KG1 (cell line): Measurements from ENCODE around the gene SLC17A4.

Experiments
- DNase-seq: peaks from one replicate; lab custom pipeline; 2025; lab: John Stamatoyannopoulos, UW

The SLC17A4 gene

DNA sequence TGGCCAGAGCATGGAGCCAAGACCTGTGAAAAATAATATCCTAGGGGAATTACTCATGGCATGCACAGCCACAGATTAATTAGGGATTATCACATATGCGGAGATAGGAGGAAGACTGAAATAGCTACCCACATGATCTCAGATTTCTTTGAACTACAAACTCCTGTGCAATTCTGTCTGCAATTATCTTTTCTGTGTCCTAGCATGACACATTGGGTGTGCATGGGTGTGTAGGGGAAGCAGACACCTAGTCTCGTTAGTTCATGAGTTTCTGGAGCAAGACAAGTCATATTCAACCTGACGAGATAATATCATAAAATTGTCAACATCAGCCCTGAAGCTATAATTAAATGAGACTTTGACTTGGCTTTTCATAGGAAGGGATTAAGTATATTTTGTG is 3.6 kb upstream of the SLC17A4 start:
- no peak for DNase-seq

DNA sequence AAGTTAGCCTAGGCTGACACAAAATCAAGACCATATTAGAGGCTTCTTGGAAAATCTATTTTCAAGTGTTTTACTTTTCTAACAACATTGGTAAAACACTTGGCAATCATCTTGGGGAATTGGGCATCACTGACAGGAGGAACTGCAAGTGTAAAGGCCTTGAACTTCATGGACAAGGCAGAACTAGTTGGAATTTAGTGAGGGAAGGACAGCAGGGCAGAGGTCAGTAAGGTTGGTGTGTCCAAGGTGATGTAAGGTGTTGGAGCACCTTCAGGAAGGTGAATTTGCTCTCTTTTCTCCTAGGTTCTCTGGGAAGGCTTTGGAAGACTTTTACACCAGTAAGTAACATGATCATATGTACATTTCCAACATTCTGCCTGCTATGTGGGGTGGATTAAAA is 1.5 kb upstream of the SLC17A4 start:
- DNase-seq = no peak

DNA sequence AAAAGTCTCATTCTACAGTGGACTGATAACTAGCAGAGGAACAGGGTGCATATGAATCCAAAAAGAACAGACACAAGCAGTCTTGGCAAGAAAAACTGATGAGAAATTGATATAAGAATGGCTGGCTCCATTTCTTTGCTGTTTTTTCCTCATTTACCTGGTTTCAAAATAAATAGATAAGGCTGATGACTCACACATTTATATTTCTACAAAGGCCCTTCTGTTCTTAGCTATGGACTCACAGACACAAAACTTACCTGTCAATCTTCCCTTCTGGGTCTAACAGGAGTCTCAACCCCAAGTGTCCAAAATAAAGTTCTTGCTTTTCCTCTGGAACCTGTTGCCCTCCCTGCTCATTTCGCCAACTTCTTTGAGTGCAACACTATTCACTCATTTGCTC is 941 bp downstream of the SLC17A4 start:
- DNase-seq = no peak

DNA sequence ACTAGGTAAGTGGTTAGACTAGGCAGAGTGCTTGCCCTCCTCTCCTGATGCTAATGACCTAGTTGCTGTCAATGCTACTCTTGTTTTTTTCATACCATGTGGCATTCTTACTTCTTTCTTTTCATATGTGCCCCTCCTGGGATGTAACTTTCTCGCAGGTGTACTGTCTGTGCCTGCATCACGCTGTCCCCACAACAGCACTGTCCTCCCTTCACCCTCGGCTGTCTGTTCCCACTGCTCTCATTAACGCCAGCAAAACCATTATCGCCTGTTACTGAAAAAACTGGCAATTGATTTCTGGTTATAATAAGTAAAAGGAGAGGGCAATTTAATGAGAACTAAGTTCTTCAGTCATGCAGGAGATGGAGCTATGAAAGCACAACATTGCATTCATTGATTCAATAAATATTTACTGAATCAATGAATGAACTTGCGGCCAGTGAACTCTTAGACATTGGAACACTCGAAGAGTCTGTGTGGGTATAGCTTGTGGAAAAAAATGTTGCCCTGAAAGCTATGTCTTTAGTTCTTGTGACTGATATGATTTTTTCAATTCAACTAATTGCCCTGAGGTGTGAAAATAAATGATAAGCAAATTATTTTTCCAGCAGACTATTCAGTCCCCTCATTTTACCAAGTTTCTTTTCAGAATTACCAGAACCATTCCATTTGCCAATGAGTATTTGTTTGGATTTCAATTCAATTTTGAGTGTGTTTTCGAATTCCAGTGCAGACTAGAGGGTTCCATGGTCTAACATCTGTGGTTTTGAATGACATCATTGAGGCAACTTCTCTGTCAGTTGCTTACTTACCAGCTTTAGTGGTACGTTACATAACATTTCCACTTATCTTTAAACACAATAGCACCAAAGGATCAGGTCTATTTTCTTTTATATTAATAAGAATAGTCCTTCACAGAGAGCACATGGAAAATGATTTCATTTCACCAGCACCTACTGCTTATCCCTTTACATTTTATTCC is 2.1 kb downstream of the SLC17A4 start:
- DNase-seq = no peak

DNA sequence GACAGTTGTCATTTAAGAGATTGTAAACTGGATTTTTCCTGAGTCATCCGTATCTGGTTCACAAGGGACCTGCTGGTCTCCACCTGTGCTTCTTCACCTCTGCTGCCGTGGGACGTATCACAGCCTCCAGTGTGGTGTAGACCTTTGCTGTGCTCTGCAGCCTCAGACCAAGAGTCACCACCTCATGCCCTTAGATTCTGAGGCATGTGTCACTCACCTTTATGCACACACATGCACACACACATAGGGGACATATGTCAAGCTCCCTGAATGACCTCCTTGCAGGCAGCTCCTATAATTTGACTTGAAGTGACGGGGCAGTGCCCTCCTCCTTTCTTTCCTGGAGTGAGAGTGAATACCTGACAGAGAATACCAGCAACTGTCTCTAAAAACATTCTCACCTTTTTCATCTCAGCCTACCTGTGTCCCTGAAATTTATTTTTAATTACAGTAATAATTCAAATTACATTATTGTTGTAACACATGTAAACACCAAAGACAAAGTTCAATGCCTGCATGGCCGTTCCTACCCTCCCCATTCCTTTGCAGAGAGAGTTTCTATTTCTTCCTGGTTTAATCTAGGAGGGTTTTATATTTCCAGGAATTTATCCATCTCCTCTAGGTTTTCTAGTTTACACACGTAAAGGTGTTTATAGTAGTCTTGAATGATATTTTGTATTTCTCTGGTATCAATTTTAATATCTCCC is 3.5 kb downstream of the SLC17A4 start:
- no peak for DNase-seq

DNA sequence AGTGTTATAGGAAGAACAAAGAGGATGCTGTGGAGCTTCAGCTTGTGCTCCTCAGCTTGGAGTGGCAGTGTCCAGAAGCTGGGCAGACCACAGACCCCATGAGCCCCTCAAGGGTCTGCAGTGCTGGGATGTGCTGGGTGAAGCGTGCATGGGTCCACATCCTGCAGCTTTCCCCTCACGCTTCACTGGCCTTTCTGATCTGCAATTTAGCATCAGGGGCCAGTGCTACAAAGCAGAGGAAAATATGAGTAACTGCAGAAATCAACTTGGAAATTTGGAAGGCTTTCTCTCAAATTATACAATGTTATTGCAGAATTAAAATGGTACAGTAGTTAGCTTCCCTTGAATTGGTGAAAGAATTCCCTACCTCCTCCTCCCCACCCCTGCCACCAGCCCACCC is 10.1 kb downstream of the SLC17A4 start:
- DNase-seq = no peak

DNA sequence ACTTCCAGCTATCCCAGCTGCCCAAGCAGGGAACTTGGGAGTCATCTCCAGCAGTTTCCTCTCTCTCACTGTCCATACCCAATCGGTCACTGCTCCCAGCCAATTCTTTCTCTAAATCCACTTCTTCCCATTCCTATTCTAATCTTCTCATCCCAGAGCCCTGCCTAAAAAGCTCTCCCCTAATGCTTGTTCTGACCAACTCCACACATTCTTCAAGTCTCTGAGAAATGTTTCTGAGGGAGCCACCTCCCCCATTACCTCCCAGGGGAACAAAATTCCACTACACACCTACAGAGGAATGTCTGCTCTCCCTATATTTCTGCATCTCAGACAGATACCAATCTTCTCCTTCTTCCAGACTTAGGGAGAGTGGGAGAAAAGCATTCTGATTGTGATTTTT is 14.0 kb downstream of the SLC17A4 start:
- DNase-seq = no peak

DNA sequence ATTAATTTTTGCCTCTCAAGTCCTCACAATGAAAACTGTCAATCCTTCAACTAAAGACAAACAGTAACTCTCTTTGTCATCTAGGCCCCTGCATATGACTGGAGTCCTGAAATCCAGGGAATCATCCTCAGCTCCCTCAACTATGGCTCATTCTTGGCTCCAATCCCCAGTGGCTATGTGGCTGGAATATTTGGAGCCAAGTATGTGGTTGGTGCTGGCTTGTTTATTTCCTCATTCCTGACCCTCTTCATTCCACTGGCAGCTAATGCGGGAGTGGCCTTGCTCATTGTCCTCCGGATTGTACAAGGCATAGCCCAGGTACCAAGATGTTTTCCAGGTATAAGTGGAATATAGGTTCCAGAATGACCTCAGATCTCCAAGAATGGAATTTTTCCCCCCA is 15.4 kb downstream of the SLC17A4 start:
- no peak for DNase-seq

DNA sequence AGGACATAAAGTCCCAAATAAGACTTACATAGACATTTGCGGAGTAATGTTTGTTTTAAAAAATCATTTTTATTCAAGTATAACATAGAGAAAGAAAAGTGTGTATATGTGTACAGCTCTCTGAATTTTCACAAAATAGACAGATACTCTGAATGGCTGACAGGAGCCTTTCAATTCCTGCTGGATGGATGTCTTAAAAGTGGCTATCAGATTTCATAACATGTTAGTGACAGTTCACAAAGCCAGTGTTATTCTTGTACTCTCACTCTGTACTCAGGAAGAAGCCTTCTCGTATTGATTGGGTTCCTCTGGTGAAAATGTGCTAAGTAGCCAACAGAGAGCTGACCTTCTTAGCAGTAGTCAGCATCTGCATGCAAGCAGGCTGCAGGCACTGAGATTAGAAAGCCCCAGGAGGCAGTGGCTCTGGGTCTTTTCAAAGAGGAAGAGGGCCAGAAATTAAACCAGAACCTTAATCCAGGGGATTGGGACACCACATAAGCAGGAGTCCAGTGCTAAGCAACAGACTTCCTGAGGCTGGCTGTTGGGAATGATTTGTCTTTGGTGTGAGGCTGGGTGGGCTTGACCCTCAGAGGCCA is 19.7 kb downstream of the SLC17A4 start:
- no peak for DNase-seq

DNA sequence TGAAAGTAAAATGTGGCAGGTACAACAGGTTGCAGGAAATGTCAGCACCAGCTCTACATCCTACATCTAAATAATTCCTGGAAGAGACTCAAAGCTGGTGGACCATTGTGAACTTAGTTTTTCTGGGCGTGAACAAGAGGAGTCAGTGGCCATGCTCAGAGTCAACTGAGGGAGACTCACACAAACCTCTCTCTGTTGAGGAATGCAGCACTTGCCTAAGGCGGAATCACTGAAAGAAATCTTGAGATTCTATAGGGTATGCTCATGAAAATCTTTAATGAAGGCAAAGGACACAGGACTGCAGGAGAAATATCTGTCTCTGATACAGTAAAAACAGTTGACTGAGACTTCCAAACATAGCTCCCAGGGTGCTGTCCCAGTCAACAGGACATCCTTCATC is 22.5 kb downstream of the SLC17A4 start:
- DNase-seq = no peak

DNA sequence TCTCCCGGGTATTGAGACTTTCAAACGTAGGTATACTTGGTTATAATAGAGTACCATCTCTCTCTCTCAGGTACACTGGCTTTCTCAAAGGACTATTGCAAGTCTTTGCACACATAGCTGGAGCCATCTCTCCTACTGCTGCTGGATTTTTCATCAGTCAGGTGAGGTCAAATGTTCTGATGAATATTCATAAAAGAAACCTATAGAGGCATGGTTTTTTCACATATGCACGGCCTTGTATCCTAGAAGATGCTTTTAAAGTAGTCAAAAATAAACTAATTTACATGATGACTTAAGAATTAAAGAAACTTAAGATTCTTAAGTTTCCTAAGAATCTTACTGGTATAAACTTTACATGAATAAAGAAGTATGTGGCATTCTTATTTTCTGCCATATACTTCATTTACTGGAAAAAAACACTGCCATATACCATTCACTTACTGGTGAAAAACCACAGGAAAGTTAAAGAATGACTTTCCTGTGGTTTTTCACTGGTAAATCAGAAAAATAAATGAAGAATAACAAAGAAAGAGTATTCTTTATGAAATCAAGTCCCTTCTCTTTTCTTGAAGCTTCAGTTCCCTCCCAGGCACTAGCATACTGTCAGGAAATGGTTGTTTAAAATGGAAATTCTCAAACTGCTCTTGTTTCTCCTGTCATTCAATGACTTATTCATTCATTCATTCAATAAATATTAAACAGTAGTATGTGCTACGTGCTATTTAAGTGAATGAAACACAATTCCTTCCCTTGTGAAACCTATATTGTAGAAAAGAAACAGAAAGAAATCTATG is 23.5 kb downstream of the SLC17A4 start:
- DNase-seq = no peak

DNA sequence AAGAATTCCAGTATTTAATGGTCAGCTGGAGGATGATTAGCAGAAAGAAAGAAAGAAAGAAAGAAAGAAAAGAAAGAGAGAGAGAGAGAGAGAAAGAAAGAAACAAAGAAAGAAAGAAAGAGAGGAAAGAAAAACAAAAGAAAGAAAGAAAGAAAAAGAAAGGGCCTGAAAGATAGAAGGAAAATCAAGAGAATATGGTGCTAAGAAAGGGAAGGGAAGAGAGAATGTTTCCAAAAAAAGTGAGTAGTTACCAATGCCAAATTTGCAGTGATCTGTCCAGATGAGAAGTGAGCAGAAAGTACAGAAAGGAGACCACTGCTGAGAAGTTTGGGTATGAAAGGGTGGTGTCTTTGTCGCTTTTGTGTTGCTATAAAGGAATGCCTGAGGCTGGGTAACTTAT is 26.6 kb downstream of the SLC17A4 start:
- no peak for DNase-seq

DNA sequence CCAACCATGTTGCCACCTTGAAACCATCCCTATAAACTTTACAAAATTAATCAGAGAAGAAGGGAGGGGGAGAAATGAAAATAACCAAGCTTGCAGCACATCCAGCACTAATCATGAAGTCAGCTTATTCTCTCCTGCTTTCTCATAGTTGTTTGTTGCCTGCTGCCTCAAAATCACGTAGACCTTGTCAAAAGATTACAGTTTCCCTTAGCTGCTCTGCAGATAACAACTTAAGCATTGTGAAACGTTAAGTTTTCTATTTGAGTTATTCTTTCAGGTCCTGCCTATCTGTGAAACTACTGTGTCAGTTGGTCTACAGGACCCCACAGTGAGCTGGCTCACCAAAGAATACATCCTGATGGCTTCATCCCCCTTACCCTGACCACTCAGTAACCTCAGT is 32.9 kb downstream of the SLC17A4 start:
- DNase-seq = no peak

DNA sequence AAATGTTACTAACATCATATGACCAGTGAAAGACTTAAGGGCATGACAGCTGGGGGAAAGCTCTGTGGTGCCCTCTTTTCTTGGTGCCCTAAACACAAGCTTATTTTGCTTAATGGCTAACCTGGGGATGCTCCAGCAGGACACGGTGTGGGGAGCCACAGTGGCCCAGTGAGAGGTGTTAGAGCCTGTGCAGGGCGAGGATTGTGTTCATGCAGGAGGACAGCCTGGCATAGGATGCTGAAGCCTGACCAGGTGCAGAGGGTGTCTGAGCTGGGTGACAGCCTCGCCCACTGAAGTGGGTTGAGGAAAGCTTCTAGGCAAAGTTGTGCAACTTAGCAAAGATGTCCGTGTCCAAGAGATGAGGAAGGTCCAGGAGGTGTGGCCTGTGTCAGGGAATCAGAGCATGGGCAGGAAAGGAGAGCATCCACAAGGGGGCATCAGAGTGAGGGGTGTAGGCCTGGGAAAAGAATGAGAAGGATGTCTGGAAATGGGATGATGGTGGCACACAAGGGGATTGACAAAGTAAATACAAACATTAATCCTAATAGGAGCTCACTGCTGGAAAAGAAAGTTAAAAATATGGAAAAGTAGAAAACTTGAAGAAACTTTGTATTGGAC is 33.9 kb downstream of the SLC17A4 start:
- DNase-seq = no peak

DNA sequence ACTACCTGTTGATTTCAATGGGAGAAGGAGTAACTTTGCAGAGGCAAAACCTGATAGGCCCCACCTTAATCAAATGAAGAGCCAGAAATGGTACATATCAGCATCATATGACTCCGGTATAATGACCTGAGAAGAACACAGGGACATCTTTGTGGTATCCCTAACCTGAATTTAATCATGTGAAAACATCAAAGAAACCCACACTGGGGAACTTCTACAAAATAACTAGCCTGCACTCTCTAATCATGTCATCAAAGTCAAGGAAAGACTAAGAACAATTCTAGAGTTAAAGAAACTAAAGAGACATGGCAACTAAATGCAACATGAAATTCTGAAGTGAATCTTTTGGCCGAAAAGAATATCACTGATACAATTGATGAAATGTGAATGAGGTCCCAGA is 34.9 kb downstream of the SLC17A4 start:
- DNase-seq = no peak

DNA sequence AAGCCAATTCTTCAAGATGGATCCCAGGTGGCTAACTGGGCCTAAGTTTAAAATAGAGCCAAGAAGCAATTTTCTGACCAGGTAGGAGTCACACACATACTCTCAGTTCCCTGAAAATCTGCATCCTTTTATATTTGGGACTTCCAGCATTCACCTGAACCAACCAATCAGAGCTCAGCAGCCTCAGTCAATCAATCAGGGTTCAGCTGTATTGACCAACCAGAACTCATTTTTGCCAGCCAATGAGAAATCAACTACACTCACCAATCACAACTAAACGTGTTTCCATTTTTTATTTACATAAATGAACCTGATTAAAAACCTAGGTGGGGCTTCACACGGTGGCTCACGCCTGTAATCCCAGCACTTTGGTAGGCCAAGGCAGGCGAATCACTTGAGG is 37.5 kb downstream of the SLC17A4 start:
- no peak for DNase-seq

DNA sequence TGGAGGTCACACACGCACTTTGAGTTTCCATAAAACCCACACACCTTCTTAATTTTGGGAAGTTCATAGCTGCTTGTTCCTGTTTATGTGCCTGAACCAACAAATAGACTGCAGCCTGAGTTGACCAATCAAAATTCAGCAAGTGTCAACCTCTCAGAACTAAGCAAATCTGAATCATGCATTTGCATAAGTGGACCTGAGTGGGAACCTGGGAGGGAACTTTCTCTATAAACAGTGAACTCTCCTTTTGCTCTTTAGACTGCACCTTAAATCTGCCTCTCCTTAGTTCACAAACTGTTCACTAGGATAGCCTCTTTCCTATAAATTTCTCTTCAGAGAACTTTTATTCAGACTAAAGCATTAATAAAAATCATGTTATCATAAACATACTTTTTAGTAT is 39.4 kb downstream of the SLC17A4 start:
- no peak for DNase-seq

DNA sequence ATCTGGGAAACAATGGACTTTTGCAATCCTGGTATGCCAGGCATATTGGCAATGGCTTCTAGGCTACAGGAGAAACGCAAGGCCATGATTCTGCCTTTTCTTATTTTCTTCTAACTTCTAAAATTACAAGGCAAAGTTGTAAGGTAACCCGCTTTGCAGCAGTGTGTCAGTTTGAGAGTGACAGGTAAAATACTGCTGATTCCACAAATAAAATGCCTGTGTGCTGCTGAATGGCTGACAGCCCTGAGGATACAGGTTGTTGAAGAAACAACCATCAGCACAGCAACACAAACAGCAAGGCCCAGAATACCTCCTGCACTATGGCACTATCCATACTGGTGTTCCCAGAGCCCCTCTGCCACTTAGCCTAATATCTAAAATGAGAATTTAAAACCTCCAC is 40.2 kb downstream of the SLC17A4 start:
- DNase-seq = no peak

DNA sequence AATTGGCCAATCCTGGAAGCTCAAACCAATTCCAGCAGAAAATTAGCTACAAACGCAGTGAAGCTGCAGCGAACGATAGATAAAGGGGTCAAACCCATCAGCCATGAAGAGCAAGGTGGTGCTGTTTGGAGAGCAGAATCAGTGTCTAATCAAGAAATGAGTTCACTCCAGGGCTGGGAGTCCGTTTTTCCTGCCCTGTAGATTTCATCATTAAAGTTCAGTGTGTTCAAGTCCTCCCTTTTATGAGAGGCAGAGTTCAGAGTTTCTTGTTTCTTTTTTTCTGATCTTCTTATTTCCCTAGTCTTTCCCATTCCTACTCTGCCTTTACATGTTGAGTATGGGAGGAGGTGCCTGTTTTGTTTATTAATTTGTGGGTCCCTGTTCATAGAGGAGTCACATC is 46.9 kb downstream of the SLC17A4 start:
- no peak for DNase-seq

DNA sequence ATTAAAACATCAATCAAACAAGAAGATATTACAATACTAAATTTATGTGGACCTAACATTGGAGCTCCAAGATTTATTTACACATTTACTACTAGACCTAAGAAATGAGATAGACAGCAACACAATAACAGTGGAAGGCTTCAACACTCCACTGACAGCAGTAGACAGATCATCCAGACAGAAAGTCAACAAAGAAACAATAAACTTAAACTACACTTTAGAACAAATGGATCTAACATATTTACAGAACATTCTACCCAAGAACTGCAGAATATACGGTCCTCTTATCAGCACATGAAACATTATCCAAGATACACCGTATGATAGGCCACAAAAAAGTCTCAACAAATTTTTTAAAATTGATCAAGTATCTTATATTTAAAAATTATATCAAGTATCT is 50.3 kb downstream of the SLC17A4 start:
- DNase-seq = no peak

DNA sequence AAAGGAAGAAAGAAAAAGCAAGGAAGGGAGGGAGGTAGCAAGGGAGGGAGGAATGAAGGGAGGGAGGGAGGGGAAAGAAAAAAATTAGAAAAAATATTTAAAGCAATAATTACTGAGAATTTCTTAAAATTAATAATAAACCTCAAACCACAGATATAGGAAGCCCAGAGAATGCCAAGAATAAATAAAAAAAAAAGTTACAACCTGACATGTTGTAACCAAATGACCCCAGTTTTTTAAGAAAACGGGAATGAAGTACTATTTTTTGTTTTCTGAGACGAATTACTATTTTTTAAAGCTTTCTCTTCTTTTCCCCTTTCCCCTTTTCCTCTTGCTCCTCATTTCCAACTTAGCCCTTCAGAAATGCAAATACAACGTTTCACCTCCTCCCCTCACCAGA is 60.7 kb downstream of the SLC17A4 start:
- no peak for DNase-seq

DNA sequence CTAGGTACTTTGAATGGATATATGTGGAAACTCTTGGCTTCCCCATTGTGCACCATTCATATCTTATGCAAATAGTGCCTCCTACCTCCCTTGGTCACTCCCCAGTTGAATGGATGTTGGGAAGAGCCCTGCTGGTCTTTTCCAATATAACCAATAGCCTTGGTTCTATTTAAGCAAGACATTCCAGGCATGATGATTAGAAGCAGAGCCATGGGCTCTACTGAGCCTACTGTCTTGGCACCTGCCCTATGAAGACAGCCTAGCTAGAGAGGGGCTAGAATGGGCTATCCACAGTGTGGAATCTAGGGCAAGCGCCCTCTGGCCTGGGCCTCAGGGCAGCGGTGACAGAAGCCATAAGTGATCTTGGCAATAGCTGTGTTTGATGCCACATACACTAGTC is 61.7 kb downstream of the SLC17A4 start:
- no peak for DNase-seq
